Measurements from ENCODE around the gene FBLN2.

- TF ChIP-seq CTCF (IDR thresholded peaks at IDR 0.05) (no peak), POLR2AphosphoS5 (IDR thresholded peaks at IDR 0.05) (no peak)
Observed at GRCh38 chr3:13505147-13506130, 43.5 kb upstream of the FBLN2 start.
